OCI-LY1 (cell line): ENCODE data around the gene NOD2.

Experiments
- H2AFZ ChIP-seq: fragments of 200-600 bp; sonication (generic), shearing (Covaris generic); 2 replicates; pipeline ENCODE4 v1.6.0; 2014; ENCODE audit warnings: antibody characterized with exemption, mild to moderate bottlenecking, low read length
- H3F3A ChIP-seq: fragments of 200-600 bp; sonication (generic), shearing (Covaris generic); 2 replicates; pipeline ENCODE4 v1.6.0; 2014; ENCODE audit warnings: mild to moderate bottlenecking, antibody characterized with exemption, low read length, moderate library complexity; ENCODE audit not compliant: insufficient read depth
- H3K27ac ChIP-seq: fragments of 200-600 bp; sonication (generic); 2 replicates; pipeline ENCODE4 v1.5.1; 2014; ENCODE audit warnings: low read length, mixed run types, mild to moderate bottlenecking, low read depth; ENCODE audit not compliant: poor library complexity, severe bottlenecking
- H3K27me3 ChIP-seq: fragments of 200-600 bp; sonication (generic); 2 replicates; pipeline ENCODE4 v1.6.0; 2014; ENCODE audit warnings: antibody characterized with exemption, mild to moderate bottlenecking, low read length, moderate library complexity; ENCODE audit not compliant: insufficient read depth
- H3K36me3 ChIP-seq: fragments of 200-600 bp; sonication (generic); 2 replicates; pipeline ENCODE4 v1.6.1; 2014; ENCODE audit warnings: mild to moderate bottlenecking, antibody characterized with exemption, low read length, moderate library complexity, mixed read lengths; ENCODE audit not compliant: insufficient read depth
- H3K4me1 ChIP-seq: fragments of 200-600 bp; sonication (generic); 2 replicates; pipeline ENCODE4 v1.5.1; 2014; ENCODE audit warnings: mild to moderate bottlenecking, low read length, moderate library complexity; ENCODE audit not compliant: insufficient read depth, severe bottlenecking
- H3K4me2 ChIP-seq: fragments of 200-600 bp; sonication (generic), shearing (Covaris generic); 2 replicates; pipeline ENCODE4 v1.6.1; 2014; ENCODE audit warnings: low read length
- H3K4me3 ChIP-seq: fragments of 200-600 bp; sonication (generic); 2 replicates; pipeline ENCODE4 v1.5.1; 2014; ENCODE audit warnings: low read length, low read depth, mild to moderate bottlenecking, mixed read lengths; ENCODE audit not compliant: poor library complexity, severe bottlenecking
- H3K79me2 ChIP-seq: fragments of 200-600 bp; shearing (Covaris generic); 2 replicates; pipeline ENCODE4 v1.6.1; 2016; ENCODE audit warnings: mixed run types, low read length, mixed read lengths; ENCODE audit not compliant: insufficient read depth
- H3K9ac ChIP-seq: fragments of 200-600 bp; sonication (generic), shearing (Covaris generic); 2 replicates; pipeline ENCODE4 v1.6.1; 2014; ENCODE audit warnings: mild to moderate bottlenecking, low read length, mixed read lengths
- H3K9me2 ChIP-seq: fragments of 200-600 bp; sonication (generic), shearing (Covaris generic); 2 replicates; pipeline ENCODE4 v1.6.1; 2014; ENCODE audit warnings: low read depth, mild to moderate bottlenecking, low read length, mixed read lengths
- H3K9me3 ChIP-seq: fragments of 200-600 bp; shearing (Covaris generic); 2 replicates; pipeline ENCODE4 v1.6.1; 2014; ENCODE audit warnings: low read length, mixed read lengths
- H4K20me1 ChIP-seq: fragments of 200-600 bp; sonication (generic), shearing (Covaris generic); 2 replicates; pipeline ENCODE4 v1.6.0; 2016; ENCODE audit warnings: mild to moderate bottlenecking, low read length; ENCODE audit not compliant: insufficient read depth
- CTCF ChIP-seq: fragments of 200-600 bp; sonication (generic), shearing (Covaris generic); IDR thresholded peaks from 2 replicates; pipeline ENCODE4 v1.5.1; 2017; ENCODE audit warnings: mild to moderate bottlenecking, antibody characterized with exemption, low read length, moderate library complexity, mixed read lengths
- EZH2 ChIP-seq: fragments of 200-600 bp; sonication (generic), shearing (Covaris generic); IDR thresholded peaks from 2 replicates; pipeline ENCODE4 v1.8.0; 2017; ENCODE audit warnings: borderline replicate concordance, mixed run types, mild to moderate bottlenecking, antibody characterized with exemption, low read length, moderate library complexity, mixed read lengths

NOD2 gene

DNA sequence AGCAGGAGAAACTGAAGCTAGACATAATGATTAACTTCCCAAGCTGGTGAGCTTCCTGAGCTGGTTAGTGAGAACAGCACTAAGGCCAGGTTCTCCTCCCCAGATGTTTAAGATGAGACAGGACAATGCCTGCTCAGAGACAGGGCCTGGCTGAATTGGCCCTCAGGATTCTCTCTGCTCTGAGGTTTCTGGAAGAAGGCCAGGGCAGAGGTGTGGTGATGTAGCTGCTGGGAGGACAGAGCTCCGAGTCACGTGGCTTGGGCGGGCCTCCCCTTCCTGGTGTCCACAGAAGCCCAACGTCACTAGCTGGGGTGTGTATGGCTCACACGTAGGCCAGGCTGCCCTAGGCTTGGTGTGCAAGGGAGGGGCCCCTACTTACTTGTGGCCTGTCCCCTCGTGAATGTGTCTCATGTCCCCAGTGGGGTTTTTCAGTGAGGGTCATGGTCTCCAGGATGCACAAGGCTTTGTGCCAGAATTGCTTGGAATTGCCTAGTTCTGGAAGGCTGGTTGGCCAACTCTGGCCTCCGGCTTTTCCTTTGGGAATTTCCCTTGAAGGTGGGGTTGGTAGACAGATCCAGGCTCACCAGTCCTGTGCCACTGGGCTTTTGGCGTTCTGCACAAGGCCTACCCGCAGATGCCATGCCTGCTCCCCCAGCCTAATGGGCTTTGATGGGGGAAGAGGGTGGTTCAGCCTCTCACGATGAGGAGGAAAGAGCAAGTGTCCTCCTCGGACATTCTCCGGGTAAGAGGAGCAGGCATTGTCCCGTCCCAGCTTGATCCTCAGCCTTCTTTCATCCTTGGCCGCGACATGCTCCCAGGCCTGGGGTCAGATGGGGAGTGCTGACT lies 3.4 kb downstream of the NOD2 start:
- Histone ChIP-seq H4K20me1 (no peaks in the 10 kb centered on the region), H3K9ac (no peak overlapping the region), H3F3A (no peaks in the 10 kb centered on the region), H3K9me2 (no peaks in the 10 kb centered on the region), H3K36me3 (no peaks in the 10 kb centered on the region), H3K9me3 (no peaks in the 10 kb centered on the region), H3K27ac (no peak overlapping the region), H2AFZ (no peak overlapping the region), H3K4me1 (peaks cover 3% of the 10 kb centered on the region), H3K4me2 (no peak overlapping the region), H3K79me2 (no peaks in the 10 kb centered on the region), H3K4me3 (no peak overlapping the region), H3K27me3 (0 out of 2 replicates have a peak, but pooled peaks cover 8% of the 10 kb centered on the region)
- TF ChIP-seq EZH2, result no peak
- TF ChIP-seq CTCF, result no peak

GRCh38 chr16:50697421-50697715 lies 4.0 kb downstream of the NOD2 start:
- Histone ChIP-seq H3K4me2 (no peak overlapping the region), H4K20me1 (no peaks in the 10 kb centered on the region), H3K9ac (no peak overlapping the region), H3F3A (no peaks in the 10 kb centered on the region), H3K9me3 (no peaks in the 10 kb centered on the region; the same call in 1 of the 2 replicates), H3K79me2 (no peaks in the 10 kb centered on the region), H3K36me3 (no peaks in the 10 kb centered on the region), H3K27me3 (0 out of 2 replicates have a peak, but pooled peaks cover 8% of the 10 kb centered on the region), H3K9me2 (no peaks in the 10 kb centered on the region), H3K4me1 (peaks cover 3% of the 10 kb centered on the region), H3K4me3 (no peak overlapping the region), H2AFZ (no peak overlapping the region), H3K27ac (no peak overlapping the region)
- TF ChIP-seq CTCF, result no peak
- TF ChIP-seq EZH2, result no peak

GRCh38 chr16:50697881-50698767 lies 4.7 kb downstream of the NOD2 start:
- Histone ChIP-seq H3F3A (no peaks in the 10 kb centered on the region), H3K36me3 (no peaks in the 10 kb centered on the region), H3K9me2 (no peaks in the 10 kb centered on the region), H3K27me3 (0 out of 2 replicates have a peak, but pooled peaks cover 8% of the 10 kb centered on the region), H3K4me1 (peaks cover 3% of the 10 kb centered on the region), H4K20me1 (no peaks in the 10 kb centered on the region), H2AFZ (no peak overlapping the region), H3K27ac (no peak overlapping the region), H3K9me3 (no peaks in the 10 kb centered on the region; the same call in 1 of the 2 replicates), H3K4me3 (peak overlapping the region; percentile 9), H3K9ac (no peak overlapping the region), H3K4me2 (peak overlapping the region; percentile 33; the same call in 1 of the 2 replicates), H3K79me2 (no peaks in the 10 kb centered on the region)
- TF ChIP-seq CTCF (no peak), EZH2 (no peak)
